ENCODE data around the gene RYR2.

Gene RYR2

DNA sequence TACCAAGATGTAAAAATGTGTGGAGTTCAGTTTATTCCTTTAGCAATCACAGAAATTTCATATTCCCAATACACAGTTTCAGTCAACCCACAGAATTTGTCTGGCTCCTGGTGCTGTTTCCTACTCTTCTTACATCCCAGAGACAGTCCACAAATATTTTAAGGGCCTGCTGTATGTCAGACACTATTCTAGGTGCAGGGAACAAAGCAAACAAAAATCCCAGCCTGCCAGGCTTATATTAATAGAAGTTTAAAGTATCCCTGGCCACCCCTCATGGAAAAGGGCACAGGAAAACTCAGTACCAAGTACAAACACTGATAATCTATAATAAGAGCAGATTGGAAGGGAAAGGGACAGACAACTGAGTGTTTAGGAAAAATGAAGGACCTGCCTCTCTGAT is 653.9 kb downstream of the RYR2 start:
- in situ Hi-C loops (cut with HindIII; ENCODE audit: low pct_ligation_motif_present, low pct_unique_long_range_greater_than_20kb, low sequenced_read_pairs): no loop called here
- no peak for DNase-seq

DNA sequence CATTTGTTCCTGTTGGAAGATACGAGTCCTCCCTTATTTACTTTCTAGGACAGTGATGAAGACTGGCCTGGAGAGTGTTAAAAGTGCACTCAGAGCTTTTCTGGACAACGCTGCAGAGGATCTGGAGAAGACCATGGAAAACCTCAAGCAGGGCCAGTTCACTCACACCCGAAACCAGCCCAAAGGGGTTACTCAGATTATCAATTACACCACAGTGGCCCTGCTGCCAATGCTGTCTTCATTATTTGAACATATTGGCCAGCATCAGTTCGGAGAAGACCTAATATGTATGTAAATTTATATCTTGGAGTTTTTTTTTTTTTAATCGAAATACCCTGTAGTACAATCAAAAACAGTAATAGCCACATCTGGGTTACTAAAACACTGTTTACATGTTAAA is 658.2 kb downstream of the RYR2 start:
- in situ Hi-C loops (cut with HindIII; ENCODE audit: low pct_ligation_motif_present, low pct_unique_long_range_greater_than_20kb, low sequenced_read_pairs): no loop called here
- no peak for DNase-seq

DNA sequence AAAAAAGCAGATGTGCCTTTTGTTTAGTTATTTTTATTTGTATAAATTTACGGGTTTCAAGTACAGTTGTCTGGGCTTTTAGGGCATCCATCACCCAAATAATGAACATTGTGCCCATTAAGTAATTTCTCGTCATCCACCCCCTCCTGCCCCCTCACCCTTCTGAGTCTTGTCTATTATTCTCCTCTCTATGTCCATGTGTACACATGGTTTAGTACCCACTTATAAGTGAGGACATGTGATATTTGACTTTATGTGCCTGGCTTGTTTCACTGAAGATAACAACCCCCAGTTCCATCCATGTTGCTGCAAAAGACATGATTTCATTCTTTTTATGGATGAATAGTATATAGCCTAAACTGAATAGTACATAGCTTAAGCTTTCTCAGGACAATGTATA is 659.5 kb downstream of the RYR2 start:
- in situ Hi-C loops (cut with HindIII; ENCODE audit: low pct_ligation_motif_present, low pct_unique_long_range_greater_than_20kb, low sequenced_read_pairs): no loop called here

GRCh38 chr1:237702161-237702560 is 660.2 kb downstream of the RYR2 start:
- in situ Hi-C loops (cut with HindIII; ENCODE audit: low pct_ligation_motif_present, low pct_unique_long_range_greater_than_20kb, low sequenced_read_pairs): no loop called here
- DNase-seq: no peak

More for the DNA sequence above, 659.5 kb downstream of the RYR2 start:
- DNase-seq: no peak

GRCh38 chr1:237705462-237705861 is 663.5 kb downstream of the RYR2 start:
- in situ Hi-C loops (cut with HindIII; ENCODE audit: low pct_ligation_motif_present, low pct_unique_long_range_greater_than_20kb, low sequenced_read_pairs): no loop called here
- no peak for DNase-seq

GRCh38 chr1:237709355-237709754 is 667.4 kb downstream of the RYR2 start:
- in situ Hi-C loops (cut with HindIII; ENCODE audit: low pct_ligation_motif_present, low pct_unique_long_range_greater_than_20kb, low sequenced_read_pairs): no loop called here
- DNase-seq: no peak

GRCh38 chr1:237711281-237711680 is 669.3 kb downstream of the RYR2 start:
- no peak for DNase-seq
- in situ Hi-C loops (cut with HindIII; ENCODE audit: low pct_ligation_motif_present, low pct_unique_long_range_greater_than_20kb, low sequenced_read_pairs): no loop called here

- in situ Hi-C loops (cut with HindIII; ENCODE audit: low pct_ligation_motif_present, low pct_unique_long_range_greater_than_20kb, low sequenced_read_pairs): no loop called here
- DNase-seq: no peak
These were observed 670.1 kb downstream of the RYR2 start for GRCh38 chr1:237712082-237712481.

GRCh38 chr1:237712586-237713157 is 670.7 kb downstream of the RYR2 start:
- in situ Hi-C loops (cut with HindIII; ENCODE audit: low pct_ligation_motif_present, low pct_unique_long_range_greater_than_20kb, low sequenced_read_pairs): no loop called here
- no peak for DNase-seq

GRCh38 chr1:237713916-237714315 is 671.9 kb downstream of the RYR2 start:
- DNase-seq: peak; percentile 22
- in situ Hi-C loops (cut with HindIII; ENCODE audit: low pct_ligation_motif_present, low pct_unique_long_range_greater_than_20kb, low sequenced_read_pairs): no loop called here

DNA sequence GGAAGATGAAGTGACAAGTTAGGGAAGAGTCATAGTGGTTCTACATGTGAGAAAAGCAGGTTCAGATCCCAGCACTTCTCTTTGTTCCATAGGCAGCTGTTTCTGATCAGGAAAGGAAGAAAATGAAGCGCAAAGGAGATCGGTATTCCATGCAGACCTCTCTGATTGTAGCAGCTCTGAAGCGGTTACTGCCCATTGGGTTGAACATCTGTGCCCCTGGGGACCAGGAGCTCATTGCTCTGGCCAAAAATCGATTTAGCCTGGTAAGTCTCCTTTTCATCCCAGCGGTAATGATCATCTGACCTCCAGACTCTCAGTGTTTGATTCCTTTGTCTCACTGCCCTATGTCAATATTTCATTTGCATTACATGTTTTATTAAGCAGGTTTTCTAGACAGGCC is 675.1 kb downstream of the RYR2 start:
- in situ Hi-C loops (cut with HindIII; ENCODE audit: low pct_ligation_motif_present, low pct_unique_long_range_greater_than_20kb, low sequenced_read_pairs): no loop called here
- no peak for DNase-seq

DNA sequence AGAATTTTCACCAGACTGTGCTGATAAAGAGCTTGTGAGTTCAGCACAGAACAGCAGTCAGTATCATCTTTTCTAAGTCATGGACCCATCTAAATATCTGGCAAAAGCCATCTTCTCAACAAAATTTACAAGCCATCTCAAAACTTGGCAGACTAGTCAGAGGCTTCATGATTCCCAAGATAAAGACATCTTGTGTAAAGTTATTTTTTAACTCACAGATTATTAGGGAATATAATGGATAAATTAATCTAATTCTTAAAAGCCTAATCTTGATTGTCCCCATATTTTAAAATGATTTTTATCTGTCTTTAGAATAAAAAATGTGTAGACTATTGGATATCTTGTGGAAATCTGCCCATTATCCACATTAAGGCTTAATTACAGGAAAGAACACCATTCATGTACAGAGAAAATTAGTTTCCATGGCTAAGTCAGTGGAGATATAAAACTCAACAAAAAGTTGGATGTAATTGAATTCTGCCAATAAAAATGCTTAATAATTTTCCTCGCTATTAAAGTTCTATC is 688.9 kb downstream of the RYR2 start:
- no peak for DNase-seq
- in situ Hi-C loops (cut with HindIII; ENCODE audit: low pct_ligation_motif_present, low pct_unique_long_range_greater_than_20kb, low sequenced_read_pairs): no loop called here

DNA sequence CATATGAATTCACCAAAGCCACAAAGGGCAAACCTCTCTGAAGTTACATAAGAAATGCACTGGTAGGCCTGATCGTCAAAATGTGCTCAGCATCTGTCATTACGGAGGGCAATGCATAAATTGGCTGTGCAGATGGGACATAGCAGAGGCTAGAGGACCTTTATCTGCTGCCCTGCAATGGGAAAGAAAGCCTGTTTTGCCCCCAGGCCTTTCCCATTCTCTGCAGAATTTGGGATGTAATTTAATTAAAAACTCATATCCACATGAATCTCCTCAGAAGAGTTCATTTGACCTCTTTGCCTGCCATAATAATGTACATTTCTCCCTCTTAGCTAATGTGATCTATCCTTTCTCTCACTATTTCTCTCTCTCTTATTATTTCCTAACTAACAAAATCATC is 690.7 kb downstream of the RYR2 start:
- in situ Hi-C loops (cut with HindIII; ENCODE audit: low pct_ligation_motif_present, low pct_unique_long_range_greater_than_20kb, low sequenced_read_pairs): no loop called here
- no peak for DNase-seq

- DNase-seq: peak; percentile 30
- in situ Hi-C loops (cut with HindIII; ENCODE audit: low pct_ligation_motif_present, low pct_unique_long_range_greater_than_20kb, low sequenced_read_pairs): no loop called here
These were observed 694.5 kb downstream of the RYR2 start for GRCh38 chr1:237736372-237737029.

DNA sequence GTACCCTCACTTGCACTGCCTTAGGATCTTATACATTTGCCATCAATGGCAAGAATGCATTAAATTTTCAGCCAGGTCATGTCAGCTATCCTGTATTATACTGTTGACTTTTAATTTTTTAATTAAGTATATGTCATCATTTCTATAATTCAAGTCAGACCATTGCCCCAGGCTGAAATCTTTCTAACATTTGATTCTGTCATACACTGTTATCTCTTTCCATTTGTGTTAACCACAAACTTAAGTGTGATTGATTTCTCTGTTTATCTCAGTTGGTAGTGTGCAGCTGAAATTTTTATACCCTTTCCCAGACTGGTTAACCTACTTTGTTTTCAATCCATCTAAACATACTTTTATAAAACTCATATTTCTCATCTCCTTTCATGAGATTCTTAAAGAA is 695.5 kb downstream of the RYR2 start:
- DNase-seq: no peak
- in situ Hi-C loops (cut with HindIII; ENCODE audit: low pct_ligation_motif_present, low pct_unique_long_range_greater_than_20kb, low sequenced_read_pairs): no loop called here

DNA sequence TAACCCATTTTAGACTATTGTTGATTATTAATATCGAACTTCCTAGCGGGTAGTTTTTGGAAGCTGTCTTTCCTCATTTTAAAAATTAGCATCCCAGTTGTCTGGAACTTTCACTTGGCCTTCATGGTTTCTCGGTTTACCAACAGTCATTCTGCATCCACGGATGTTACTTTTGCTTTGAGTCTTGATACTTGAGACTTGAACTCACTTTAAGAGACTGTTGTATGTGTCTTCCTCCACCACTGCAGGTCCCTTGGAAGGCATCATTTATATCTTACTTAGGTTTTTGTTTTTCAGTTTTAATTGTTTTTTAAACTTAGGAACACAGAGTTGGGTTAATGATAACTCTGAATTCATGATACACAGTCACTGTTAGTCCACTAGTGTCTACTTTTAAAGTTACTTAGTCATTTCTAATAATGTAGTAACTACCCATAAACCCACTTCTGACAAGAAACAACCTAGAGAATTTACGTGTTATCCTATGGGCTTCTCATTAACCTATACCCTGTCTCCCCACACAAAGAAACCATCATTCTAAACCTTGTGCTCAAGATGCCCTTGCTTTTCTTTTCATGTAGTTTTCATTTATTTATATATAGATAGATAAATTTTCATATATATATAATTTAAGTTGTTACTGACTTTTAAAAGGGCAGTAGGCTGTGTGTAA is 696.1 kb downstream of the RYR2 start:
- in situ Hi-C loops (cut with HindIII; ENCODE audit: low pct_ligation_motif_present, low pct_unique_long_range_greater_than_20kb, low sequenced_read_pairs): no loop called here
- DNase-seq: no peak

GRCh38 chr1:237740846-237741245 is 698.9 kb downstream of the RYR2 start:
- peak; percentile 26 for DNase-seq
- in situ Hi-C loops (cut with HindIII; ENCODE audit: low pct_ligation_motif_present, low pct_unique_long_range_greater_than_20kb, low sequenced_read_pairs): no loop called here

GRCh38 chr1:237745545-237745944 is 703.6 kb downstream of the RYR2 start:
- no peak for DNase-seq
- in situ Hi-C loops (cut with HindIII; ENCODE audit: low pct_ligation_motif_present, low pct_unique_long_range_greater_than_20kb, low sequenced_read_pairs): no loop called here

- DNase-seq: no peak
- in situ Hi-C loops (cut with HindIII; ENCODE audit: low pct_ligation_motif_present, low pct_unique_long_range_greater_than_20kb, low sequenced_read_pairs): no loop called here
These were observed 706.4 kb downstream of the RYR2 start for GRCh38 chr1:237748171-237748960.
